HG03521 (cell line): ENCODE results near the gene NHERF2.

ENCODE experiments used
- ATAC-seq: cut with Tn5 transposase; IDR thresholded peaks from one replicate; pipeline ENCODE4 v1.9.1; 2021; ENCODE audit warnings: mild to moderate bottlenecking, moderate library complexity; ENCODE audit not compliant: unreplicated experiment

The NHERF2 gene

DNA sequence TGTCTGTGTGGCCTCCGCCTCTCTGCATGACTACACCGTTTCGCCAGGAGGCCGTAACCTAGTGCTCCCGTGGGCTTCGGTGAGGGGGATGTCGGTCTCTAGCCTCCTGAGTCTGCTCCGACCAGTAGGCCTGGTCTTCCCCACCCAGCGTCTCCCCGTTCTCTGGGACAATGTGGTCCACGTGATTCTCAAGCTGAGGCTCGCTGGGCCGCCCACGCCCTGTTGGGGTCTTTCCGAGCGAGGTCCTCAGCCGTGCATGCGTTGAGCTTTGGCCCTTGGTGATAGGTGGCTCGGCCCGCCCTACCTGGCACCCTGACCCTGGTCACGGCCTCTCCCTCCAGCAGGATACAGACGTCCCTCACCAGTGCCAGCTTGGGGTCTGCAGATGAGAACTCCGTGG, 52.0 kb downstream of the NHERF2 start:
- ATAC-seq = no peak

DNA sequence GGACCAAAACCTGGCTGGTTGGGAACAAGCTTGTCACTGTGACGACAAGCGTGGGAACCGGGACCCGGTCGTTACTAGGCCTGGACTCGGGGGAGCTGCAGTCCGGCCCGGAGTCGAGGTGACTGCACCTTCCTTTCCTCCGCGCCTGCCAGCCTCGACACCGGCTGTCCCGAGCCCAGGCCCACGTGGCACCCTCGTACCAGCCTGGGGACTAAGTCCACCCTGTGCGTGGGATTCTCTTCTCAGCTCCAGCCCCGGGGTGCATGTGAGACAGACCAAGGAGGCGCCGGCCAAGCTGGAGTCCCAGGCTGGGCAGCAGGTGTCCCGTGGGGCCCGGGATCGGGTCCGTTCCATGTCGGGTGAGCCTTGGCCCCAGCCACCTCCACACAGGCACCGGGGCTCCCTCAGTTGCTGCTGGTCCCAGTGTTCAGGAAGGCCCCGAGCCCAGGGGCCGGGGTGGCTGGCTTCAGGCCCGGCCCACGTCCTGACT, 52.7 kb downstream of the NHERF2 start:
- no peak for ATAC-seq

DNA sequence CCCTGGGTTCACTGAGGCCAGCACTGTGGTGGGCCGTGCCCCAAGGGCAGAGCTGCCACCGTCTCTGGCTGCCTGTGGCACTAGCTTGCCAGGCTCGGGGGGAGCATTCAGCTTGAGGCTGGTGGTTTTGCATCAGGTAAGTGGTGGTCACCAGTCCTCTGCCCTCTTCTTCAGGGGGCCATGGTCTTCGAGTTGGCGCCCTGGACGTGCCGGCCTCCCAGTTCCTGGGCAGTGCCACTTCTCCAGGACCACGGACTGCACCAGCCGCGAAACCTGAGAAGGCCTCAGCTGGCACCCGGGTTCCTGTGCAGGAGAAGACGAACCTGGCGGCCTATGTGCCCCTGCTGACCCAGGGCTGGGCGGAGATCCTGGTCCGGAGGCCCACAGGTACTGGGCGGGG, 53.3 kb downstream of the NHERF2 start:
- no peak for ATAC-seq

DNA sequence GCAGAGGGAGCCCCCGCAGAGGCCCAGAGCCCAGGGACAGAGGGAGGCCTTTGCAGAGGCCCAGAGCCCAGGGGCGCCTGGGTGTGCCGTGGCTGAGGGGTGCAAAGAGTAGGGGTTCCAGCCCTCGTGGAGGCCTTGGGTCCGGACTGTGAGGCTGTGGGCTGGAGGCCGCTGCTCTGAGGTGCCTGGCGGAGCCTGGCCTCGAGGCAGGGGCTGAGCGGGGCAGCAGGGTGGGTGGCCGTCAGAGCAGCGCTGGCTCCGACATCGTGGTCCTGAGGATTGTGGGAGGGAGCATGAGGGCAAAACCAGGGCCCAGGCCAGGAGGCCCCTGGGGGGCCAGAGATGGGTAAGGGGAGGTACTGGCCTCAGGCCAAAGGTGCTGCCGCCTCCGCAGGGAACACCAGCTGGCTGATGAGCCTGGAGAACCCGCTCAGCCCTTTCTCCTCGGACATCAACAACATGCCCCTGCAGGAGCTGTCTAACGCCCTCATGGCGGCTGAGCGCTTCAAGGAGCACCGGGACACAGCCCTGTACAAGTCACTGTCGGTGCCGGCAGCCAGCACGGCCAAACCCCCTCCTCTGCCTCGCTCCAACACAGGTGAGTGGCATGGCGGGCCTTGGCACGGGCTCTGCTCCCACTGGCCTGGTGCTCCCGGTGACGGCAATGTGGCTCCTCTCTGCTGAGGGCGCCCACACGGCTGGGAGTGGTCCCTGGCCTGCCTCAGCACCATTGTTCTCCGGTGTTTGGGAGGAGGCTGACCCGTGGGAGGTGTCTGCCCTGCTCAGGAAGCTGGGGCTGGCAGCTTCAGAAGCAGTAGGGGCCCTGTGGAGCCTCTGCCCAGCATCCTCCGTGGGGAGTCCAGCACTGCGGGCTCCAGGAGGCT, 54.7 kb downstream of the NHERF2 start:
- ATAC-seq = no peak

DNA sequence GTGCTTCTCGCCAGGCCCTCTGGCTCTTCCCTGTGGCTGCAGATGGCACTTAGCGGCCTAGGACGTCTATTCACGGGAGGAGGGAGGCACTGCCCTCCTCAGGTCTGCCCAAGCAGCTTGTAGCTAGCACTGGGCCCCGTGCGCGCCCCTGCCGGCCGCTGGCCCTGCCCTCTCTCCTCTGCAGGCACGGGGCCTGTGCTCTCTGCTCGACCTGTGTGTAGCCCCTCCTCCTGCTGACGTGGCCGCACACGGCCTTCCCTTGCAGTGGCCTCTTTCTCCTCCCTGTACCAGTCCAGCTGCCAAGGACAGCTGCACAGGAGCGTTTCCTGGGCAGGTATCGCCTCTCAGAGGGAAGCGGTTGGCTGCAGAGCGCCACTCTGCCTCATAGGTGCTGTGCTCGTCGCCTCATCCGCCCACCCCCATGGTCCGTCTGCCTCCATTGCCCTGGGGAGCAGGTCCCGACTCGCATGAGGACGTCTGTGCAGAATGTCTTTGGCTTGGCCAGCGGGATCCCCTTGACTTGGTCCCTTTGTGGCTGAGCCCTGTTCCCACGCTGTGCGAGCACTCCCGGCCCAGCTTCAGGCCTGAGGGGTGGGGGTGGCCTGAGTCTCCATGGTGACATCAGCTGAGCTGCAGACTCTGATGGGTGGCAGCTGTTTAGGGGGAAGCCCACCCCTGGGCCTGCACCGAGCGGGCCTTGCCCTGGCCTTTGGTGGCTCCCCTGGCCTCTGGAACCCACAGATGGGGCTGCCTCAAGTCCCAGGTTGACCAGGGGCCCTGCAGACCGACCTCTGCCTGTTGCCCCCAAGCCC, 55.7 kb downstream of the NHERF2 start:
- no peak for ATAC-seq

DNA sequence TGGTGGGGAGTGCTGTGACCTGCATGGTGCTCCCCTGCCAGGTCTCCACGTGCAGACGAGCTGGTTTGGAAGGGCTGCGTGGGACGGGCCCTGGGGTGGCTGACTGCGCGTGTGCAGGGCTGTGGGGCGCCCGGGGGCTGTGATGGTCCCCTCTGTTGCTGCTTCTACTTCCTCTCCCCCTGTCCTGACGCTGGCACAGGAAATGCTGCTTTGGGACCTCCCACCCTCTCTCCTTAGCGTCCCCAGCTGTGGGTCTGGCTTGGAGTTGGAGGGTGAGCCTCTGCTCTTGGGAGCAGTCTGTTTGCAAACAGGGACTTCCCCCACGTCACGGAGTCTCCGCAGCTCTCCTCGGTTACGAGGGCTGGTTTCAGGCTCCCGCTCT, 56.3 kb downstream of the NHERF2 start:
- no peak for ATAC-seq

DNA sequence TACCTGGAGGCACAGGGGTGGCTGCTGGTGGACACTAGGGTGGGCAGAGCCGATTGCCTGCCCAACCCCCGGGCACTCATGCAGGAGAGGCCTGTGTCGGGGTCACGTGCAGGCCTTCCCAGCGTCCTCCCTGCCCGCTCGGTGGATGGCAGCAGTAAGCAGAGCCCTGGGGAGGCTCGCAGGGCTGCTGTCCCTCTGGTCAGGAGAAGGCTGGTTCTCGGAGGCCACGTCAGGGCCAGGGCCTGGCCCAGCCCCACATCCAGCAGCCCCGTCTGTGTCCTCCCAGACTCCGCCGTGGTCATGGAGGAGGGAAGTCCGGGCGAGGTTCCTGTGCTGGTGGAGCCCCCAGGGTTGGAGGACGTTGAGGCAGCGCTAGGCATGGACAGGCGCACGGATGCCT, 56.7 kb downstream of the NHERF2 start:
- ATAC-seq = no peak

DNA sequence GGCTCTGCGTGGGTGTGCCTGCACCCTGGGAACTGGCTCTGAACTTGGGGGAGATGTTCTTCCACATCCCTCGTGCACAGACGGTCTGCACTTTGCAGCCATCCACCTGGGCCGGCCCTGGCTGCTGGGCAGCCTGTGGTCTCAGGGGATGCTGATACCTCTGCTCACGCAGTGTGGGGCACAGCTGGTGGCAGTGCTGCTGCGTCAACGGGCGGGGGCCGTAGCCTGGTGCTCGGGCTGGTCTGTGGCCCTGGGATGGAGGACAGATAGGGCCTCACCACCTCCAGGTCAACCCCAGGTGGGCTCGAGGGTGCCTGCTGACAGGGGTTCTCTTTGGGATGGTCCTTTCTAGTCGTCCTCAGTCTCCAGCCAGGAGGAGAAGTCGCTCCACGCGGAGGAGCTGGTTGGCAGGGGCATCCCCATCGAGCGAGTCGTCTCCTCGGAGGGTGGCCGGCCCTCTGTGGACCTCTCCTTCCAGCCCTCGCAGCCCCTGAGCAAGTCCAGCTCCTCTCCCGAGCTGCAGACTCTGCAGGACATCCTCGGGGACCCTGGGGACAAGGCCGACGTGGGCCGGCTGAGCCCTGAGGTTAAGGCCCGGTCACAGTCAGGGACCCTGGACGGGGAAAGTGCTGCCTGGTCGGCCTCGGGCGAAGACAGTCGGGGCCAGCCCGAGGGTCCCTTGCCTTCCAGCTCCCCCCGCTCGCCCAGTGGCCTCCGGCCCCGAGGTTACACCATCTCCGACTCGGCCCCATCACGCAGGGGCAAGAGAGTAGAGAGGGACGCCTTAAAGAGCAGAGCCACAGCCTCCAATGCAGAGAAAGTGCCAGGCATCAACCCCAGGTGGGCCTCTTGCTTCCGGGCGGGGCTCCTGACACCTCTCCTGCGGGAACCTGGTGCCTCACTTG, 57.4 kb downstream of the NHERF2 start:
- ATAC-seq = no peak

DNA sequence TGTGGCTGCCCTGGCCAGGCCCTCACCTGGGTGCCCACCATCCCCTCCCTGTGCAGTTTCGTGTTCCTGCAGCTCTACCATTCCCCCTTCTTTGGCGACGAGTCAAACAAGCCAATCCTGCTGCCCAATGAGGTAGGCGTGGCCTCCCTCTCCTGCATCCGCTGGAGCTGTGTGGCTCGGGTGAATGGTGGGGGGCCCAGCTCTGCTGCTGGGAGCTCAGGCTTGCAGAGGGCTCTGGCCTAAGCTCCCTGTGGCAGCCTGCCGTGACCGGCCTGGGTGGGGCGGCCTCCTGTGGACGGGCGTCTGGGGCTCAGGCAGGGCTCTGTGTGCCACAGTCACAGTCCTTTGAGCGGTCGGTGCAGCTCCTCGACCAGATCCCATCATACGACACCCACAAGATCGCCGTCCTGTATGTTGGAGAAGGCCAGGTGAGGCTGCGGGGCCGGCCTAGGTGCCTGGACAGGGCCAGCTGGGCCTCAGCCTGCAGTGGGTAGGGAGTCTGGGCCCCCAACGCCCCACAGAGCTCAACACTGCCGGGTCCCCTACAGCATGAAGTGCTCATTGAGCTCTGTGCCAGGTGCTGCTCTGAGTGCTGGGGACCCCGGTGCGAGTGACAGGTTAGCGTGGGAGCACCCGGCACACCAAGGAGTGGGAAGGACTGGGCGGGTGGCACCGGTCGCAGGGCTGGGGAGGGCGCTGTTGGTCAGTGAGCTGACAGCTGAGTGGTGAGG, 58.4 kb downstream of the NHERF2 start:
- no peak for ATAC-seq

DNA sequence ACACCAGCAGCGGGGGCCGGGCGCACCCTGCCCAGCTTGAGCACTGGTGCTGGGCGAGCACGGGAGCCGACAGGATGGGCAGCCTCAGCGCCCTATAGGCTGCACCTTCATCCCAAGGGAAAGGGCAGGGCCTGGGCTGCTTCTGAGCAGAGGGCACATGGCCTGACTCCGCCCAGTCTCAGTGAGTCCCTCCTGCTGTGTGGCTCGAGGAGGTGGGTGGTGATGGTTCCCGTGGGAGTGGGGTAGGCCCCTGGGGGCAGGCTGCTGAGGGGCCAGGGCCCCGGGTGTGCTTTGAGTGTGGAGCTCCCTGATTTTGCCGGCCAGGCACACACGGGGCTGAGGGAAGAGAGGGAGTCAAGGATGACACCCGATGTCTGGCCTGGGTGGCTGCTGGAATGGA, 59.0 kb downstream of the NHERF2 start:
- no peak for ATAC-seq

DNA sequence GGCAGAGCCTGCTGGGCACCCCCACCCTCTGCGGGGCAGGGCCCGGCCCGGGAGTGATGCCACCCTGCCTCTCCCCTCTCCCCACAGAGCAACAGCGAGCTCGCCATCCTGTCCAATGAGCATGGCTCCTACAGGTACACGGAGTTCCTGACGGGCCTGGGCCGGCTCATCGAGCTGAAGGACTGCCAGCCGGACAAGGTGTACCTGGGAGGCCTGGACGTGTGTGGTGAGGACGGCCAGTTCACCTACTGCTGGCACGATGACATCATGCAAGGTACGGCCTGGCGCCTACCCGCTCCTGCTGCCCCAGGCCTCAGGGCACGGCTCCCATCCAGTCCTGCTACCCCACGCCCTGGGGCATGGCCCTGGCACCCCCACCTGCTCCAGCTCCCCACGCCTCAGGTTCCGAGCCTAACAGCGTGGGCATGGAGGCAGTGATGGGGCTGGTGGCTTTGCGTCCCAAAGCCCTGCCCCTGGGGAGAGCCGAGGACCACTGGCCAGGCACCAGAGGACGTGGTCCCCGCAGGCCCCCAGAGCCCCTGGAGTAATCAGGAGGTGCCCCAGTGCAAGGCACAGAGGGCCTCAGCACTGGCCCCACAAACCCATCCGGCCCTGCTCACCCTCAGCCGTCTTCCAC, 59.5 kb downstream of the NHERF2 start:
- ATAC-seq = no peak

DNA sequence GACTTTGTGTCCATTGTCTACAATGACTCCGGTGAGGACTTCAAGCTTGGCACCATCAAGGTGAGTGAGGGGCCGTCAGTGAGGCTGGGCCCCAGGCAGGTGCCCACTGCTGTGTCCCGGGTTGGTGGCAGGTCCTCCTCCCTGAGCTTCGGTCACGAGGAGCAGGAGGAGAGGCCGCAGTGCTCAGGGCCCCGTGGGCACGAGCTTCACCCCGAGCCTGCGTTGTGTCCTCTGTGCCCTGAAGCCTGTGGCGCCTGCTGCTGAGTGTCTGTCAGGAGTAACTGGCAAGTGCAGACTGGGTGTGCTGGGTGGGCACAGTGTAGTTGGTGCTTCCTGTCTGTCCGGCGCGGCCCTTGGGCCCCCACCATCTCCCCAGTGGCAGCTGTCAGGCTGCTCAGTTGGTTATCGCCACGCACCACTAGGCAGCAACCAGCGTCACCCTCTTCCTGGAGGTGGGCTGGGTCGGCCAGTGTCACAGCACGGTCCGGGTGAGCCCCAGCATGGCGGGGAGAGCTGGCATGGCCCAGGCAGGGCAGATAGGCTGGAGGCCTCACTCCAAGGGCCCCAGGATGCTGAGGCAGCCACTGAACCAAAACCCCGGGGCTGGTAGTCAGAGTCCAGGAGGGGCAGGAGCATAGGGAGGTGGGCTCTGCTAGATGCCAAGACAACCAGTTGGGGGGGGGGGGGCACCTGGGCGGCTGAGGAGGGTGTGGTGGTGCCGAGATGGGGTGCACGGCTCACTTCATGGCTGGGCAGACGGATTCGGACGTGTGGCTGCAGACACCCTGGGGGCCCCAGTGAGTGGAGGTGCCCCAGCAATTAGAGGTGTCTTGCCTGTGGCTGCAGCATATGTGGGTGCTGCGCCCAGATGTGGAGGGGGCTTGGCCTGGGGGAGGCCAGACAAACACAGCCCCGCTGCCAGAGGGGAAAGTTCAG, 60.4 kb downstream of the NHERF2 start:
- no peak for ATAC-seq

DNA sequence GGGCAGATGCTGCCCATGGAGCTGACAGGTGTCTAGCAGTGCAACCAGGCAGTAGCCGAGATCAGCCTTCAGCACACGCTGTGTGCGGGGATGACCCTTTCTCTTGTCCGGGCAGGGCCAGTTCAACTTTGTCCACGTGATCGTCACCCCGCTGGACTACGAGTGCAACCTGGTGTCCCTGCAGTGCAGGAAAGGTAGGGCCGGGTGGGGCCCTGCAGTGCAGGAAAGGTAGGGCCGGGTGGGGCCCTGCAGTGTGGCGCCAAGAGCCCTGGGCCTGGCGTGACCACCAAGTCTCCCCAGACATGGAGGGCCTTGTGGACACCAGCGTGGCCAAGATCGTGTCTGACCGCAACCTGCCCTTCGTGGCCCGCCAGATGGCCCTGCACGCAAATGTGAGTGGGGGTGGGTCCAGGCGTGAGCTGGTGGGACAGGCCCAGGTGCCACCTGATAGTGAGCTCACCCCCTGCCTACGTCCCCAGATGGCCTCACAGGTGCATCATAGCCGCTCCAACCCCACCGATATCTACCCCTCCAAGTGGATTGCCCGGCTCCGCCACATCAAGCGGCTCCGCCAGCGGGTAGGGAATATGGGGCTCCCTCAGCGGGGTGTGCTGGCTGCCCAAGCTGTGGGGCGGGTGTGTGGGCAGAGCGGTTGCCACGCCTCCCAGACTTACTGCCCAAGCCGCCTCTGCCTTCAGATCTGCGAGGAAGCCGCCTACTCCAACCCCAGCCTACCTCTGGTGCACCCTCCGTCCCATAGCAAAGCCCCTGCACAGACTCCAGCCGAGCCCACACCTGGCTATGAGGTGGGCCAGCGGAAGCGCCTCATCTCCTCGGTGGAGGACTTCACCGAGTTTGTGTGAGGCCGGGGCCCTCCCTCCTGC, 61.3 kb downstream of the NHERF2 start:
- no peak for ATAC-seq
